Effector memory CD8-positive, alpha-beta T cell (primary cell): ENCODE data around the gene CTDP1.
"Not testable (repeated sequence)": the region's sequence is repeated elsewhere in the genome, so short reads cannot be mapped to it uniquely, and the experiment has no call there.

ENCODE experiments used
- ATAC-seq: fragments of 150-1000 bp; cut with Tn5 transposase; replicated peaks from 2 replicates; pipeline ENCODE4 v1.10.0; 2021; ENCODE audit warnings: mild to moderate bottlenecking, moderate library complexity
- DNase-seq, 3 experiments: peaks; one replicate each; pipeline ENCODE4 v3.0.0; 2021
- H3K27ac Mint-ChIP-seq, 2 donors: one replicate each; pipeline ENCODE4 v1.8.0; 2022; ENCODE audit warnings: mild to moderate bottlenecking in 2 of 2, mixed read lengths in 2 of 2, moderate library complexity in 2 of 2
- H3K27me3 Mint-ChIP-seq, 2 donors: one replicate each; pipeline ENCODE4 v1.8.0; 2022; ENCODE audit warnings: mixed read lengths in 2 of 2
- H3K36me3 Mint-ChIP-seq: one replicate; pipeline ENCODE4 v1.8.0; 2022; ENCODE audit warnings: mild to moderate bottlenecking, moderate library complexity, mixed read lengths; ENCODE audit not compliant: insufficient read depth
- H3K4me1 Mint-ChIP-seq, 2 donors: one replicate each; pipeline ENCODE4 v1.8.0; 2022; ENCODE audit warnings: low read depth in 2 of 2, mixed read lengths in 2 of 2
- H3K4me3 Mint-ChIP-seq, 2 donors: one replicate each; pipeline ENCODE4 v1.8.0; 2022; ENCODE audit warnings: mild to moderate bottlenecking in 2 of 2, mixed read lengths in 2 of 2, moderate library complexity in 2 of 2
- H3K9me3 Mint-ChIP-seq, 2 donors: one replicate each; pipeline ENCODE4 v1.8.0; 2022; ENCODE audit warnings: mixed read lengths in 2 of 2

Gene CTDP1

GRCh38 chr18:79719478-79720358, 40.1 kb downstream of the CTDP1 start:
- ATAC-seq, H3K27me3 Mint-ChIP-seq, DNase-seq, H3K4me3 Mint-ChIP-seq, H3K9me3 Mint-ChIP-seq: not testable (repeated sequence)
- Mint-ChIP-seq H3K36me3 (peaks cover 69% of the 10 kb centered on the region), H3K27ac (peak overlapping the region in 1 of 2 donors; percentile 69), H3K4me1 (peaks cover 6 to 11% of the 10 kb centered on the region in 2 donors)

GRCh38 chr18:79720359-79720733, 40.7 kb downstream of the CTDP1 start:
- Mint-ChIP-seq H3K36me3 (peaks cover 68% of the 10 kb centered on the region), H3K4me1 (peaks cover 11 to 15% of the 10 kb centered on the region in 2 donors), H3K27me3 (no peaks in the 10 kb centered on the region), H3K27ac (no peak overlapping the region), H3K4me3 (no peak overlapping the region), H3K9me3 (no peaks in the 10 kb centered on the region)
- ATAC-seq (no peak), DNase-seq (no peak)

GRCh38 chr18:79723036-79723435, 43.4 kb downstream of the CTDP1 start:
- Mint-ChIP-seq H3K36me3 (peaks cover 59% of the 10 kb centered on the region), H3K4me3 (no peak overlapping the region), H3K4me1 (peaks cover 22 to 24% of the 10 kb centered on the region in 2 donors), H3K27ac (peak overlapping the region; percentile 66 to 68), H3K27me3 (no peaks in the 10 kb centered on the region), H3K9me3 (no peaks in the 10 kb centered on the region)
- DNase-seq (no peak), ATAC-seq (no peak)

GRCh38 chr18:79723628-79724027, 44.0 kb downstream of the CTDP1 start:
- no peak for ATAC-seq
- Mint-ChIP-seq H3K4me3 (no peak overlapping the region), H3K36me3 (peaks cover 59% of the 10 kb centered on the region), H3K27me3 (no peaks in the 10 kb centered on the region), H3K4me1 (peaks cover 22 to 24% of the 10 kb centered on the region in 2 donors), H3K9me3 (no peaks in the 10 kb centered on the region), H3K27ac (peak overlapping the region; percentile 66 to 68)
- DNase-seq = no peak

GRCh38 chr18:79724299-79725080, 44.9 kb downstream of the CTDP1 start:
- peaks cover 22 to 24% of the 10 kb centered on the region in 2 donors for H3K4me1 Mint-ChIP-seq
- DNase-seq (no peak), ATAC-seq (peak; percentile 8)
- H3K36me3 Mint-ChIP-seq = peaks cover 62% of the 10 kb centered on the region
- H3K4me3 Mint-ChIP-seq = no peak overlapping the region
- H3K9me3 Mint-ChIP-seq = no peaks in the 10 kb centered on the region
- H3K27me3 Mint-ChIP-seq = no peaks in the 10 kb centered on the region
- peak overlapping the region; percentile 28 to 94 for H3K27ac Mint-ChIP-seq

- Mint-ChIP-seq H3K27ac (peak overlapping the region in 1 of 2 donors; percentile 94), H3K4me3 (no peak overlapping the region), H3K27me3 (no peaks in the 10 kb centered on the region), H3K4me1 (peaks cover 22 to 23% of the 10 kb centered on the region in 2 donors), H3K36me3 (peaks cover 65% of the 10 kb centered on the region), H3K9me3 (no peaks in the 10 kb centered on the region)
- no peak for DNase-seq
- ATAC-seq = no peak
Measured at GRCh38 chr18:79725486-79725885, 45.9 kb downstream of the CTDP1 start.

GRCh38 chr18:79726721-79727120, 47.1 kb downstream of the CTDP1 start:
- no peak for DNase-seq
- Mint-ChIP-seq H3K9me3 (no peaks in the 10 kb centered on the region), H3K4me3 (no peak overlapping the region), H3K36me3 (peaks cover 69% of the 10 kb centered on the region), H3K27ac (peak overlapping the region; percentile 75 to 94), H3K4me1 (peaks cover 16 to 18% of the 10 kb centered on the region in 2 donors), H3K27me3 (no peaks in the 10 kb centered on the region)
- ATAC-seq = no peak

- no peak overlapping the region for H3K4me3 Mint-ChIP-seq
- no peaks in the 10 kb centered on the region for H3K27me3 Mint-ChIP-seq
- peak overlapping the region; percentile 23 to 75 for H3K27ac Mint-ChIP-seq
- ATAC-seq (no peak), DNase-seq (no peak)
- H3K9me3 Mint-ChIP-seq = no peaks in the 10 kb centered on the region
- H3K4me1 Mint-ChIP-seq = peaks cover 16 to 18% of the 10 kb centered on the region in 2 donors
- peaks cover 74% of the 10 kb centered on the region for H3K36me3 Mint-ChIP-seq
Measured at GRCh38 chr18:79727211-79727610, 47.6 kb downstream of the CTDP1 start.

GRCh38 chr18:79728931-79729586, 49.5 kb downstream of the CTDP1 start:
- Mint-ChIP-seq H3K9me3 (no peaks in the 10 kb centered on the region), H3K27me3 (no peaks in the 10 kb centered on the region), H3K27ac (peak overlapping the region in 1 of 2 donors; percentile 26), H3K4me3 (no peak overlapping the region), H3K4me1 (peaks cover 16 to 18% of the 10 kb centered on the region in 2 donors), H3K36me3 (peaks cover 76% of the 10 kb centered on the region)
- DNase-seq (no peak), ATAC-seq (no peak)

GRCh38 chr18:79729611-79730010, 50.0 kb downstream of the CTDP1 start:
- Mint-ChIP-seq H3K9me3 (no peaks in the 10 kb centered on the region), H3K36me3 (peaks cover 78% of the 10 kb centered on the region), H3K4me1 (peaks cover 14 to 17% of the 10 kb centered on the region in 2 donors)

GRCh38 chr18:79730804-79731203, 51.2 kb downstream of the CTDP1 start:
- peaks cover 6% of the 10 kb centered on the region in 2 donors for H3K4me1 Mint-ChIP-seq
- H3K36me3 Mint-ChIP-seq = peaks cover 75% of the 10 kb centered on the region

More at GRCh38 chr18:79729611-79730010, 50.0 kb downstream of the CTDP1 start:
- Mint-ChIP-seq H3K4me3 (no peak overlapping the region), H3K27ac (peak overlapping the region in 1 of 2 donors; percentile 26), H3K27me3 (no peaks in the 10 kb centered on the region)
- DNase-seq = no peak
- ATAC-seq = no peak

GRCh38 chr18:79731881-79732720, 52.5 kb downstream of the CTDP1 start:
- not testable (repeated sequence) for H3K4me1 Mint-ChIP-seq, DNase-seq, ATAC-seq, H3K9me3 Mint-ChIP-seq, H3K27me3 Mint-ChIP-seq, H3K4me3 Mint-ChIP-seq
- H3K36me3 Mint-ChIP-seq = peaks cover 81% of the 10 kb centered on the region
- H3K27ac Mint-ChIP-seq = peak overlapping the region in 1 of 2 donors; percentile 70

More at GRCh38 chr18:79730804-79731203, 51.2 kb downstream of the CTDP1 start:
- H3K9me3 Mint-ChIP-seq = no peaks in the 10 kb centered on the region
- DNase-seq = no peak
- no peaks in the 10 kb centered on the region for H3K27me3 Mint-ChIP-seq
- H3K27ac Mint-ChIP-seq = peak overlapping the region in 1 of 2 donors; percentile 70
- H3K4me3 Mint-ChIP-seq = no peak overlapping the region
- ATAC-seq = no peak
